Esophagus squamous epithelium (tissue), 4 donors: ENCODE results near the gene S100A16.

Experiments
- POLR2A ChIP-seq, 4 donors: fragments of 450-650 bp; IDR thresholded peaks; one replicate each; pipeline ENCODE4 v1.6.1; 2017; ENCODE audit warnings: antibody characterized with exemption in 4 of 4, mild to moderate bottlenecking in 4 of 4, moderate library complexity in 3 of 4
- TF ChIP-seq, protein P1 (sequence below), 6 experiments: fragments of 450-650 bp in 4 of 6; fragments of 200-600 bp in 2 of 6; sonication (generic) in 2 of 6; IDR thresholded peaks; one replicate each; pipeline ENCODE4 v1.5.1; 2016 to 2019; ENCODE audit warnings: antibody characterized with exemption in 6 of 6, mild to moderate bottlenecking in 4 of 6, moderate library complexity in 4 of 6

GRCh38 chr1:153597206-153597605, 15.7 kb downstream of the S100A16 start:
- TF ChIP-seq, protein P1, sequence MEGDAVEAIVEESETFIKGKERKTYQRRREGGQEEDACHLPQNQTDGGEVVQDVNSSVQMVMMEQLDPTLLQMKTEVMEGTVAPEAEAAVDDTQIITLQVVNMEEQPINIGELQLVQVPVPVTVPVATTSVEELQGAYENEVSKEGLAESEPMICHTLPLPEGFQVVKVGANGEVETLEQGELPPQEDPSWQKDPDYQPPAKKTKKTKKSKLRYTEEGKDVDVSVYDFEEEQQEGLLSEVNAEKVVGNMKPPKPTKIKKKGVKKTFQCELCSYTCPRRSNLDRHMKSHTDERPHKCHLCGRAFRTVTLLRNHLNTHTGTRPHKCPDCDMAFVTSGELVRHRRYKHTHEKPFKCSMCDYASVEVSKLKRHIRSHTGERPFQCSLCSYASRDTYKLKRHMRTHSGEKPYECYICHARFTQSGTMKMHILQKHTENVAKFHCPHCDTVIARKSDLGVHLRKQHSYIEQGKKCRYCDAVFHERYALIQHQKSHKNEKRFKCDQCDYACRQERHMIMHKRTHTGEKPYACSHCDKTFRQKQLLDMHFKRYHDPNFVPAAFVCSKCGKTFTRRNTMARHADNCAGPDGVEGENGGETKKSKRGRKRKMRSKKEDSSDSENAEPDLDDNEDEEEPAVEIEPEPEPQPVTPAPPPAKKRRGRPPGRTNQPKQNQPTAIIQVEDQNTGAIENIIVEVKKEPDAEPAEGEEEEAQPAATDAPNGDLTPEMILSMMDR (IDR thresholded peaks at IDR 0.05), result no peak
- no peak for TF ChIP-seq POLR2A (IDR thresholded peaks at IDR 0.05)
